ENCODE data around the gene GPR137.

GRCh38 chr11:64253481-64253880, 32.2 kb upstream of the GPR137 start:
- TF ChIP-seq RAD21 (conservative IDR thresholded peaks at IDR 0.05 in 1 of 2, IDR thresholded peaks at IDR 0.05 in 1 of 2), result no peak
- no peak for TF ChIP-seq REST (IDR thresholded peaks at IDR 0.05)
- TF ChIP-seq POLR2A (IDR thresholded peaks at IDR 0.05; ENCODE audit: low read length), result no peak
- TF ChIP-seq RARB (CRISPR knock-in tag; IDR thresholded peaks at IDR 0.05), result no peak
- no peak for TF ChIP-seq ESRRA (IDR thresholded peaks at IDR 0.05; ENCODE audit: borderline replicate concordance, low read length)

Data from A549 (cell line).